Heart left ventricle (tissue), 16 donors: Measurements from ENCODE around the gene HIC1. TPM values are rescaled to one million over a fixed set of nuclear protein-coding genes. Genes with fewer than 3 reads are reported as not detected.
A peak's percentile ranks its signal among the peaks of the same experiment; 100 is the strongest.

ENCODE experiments used
- ATAC-seq, 4 donors: fragments of 200-7000 bp; cut with Tn5 transposase; one replicate each; pipeline ENCODE4 v1.9.1; 2020 to 2022; ENCODE audit warnings: moderate library complexity in 4 of 4, mild to moderate bottlenecking in 3 of 4, moderate number of reproducible peaks in 1 of 4
- DNase-seq, 5 donors: peaks; one replicate each; pipeline ENCODE4 v3.0.0-alpha.2; 2020
- H3K27ac ChIP-seq, 12 donors: fragments of 200-600 bp; sonication (generic) in 4 of 12; one replicate each; pipeline versions ENCODE4 v1.5.0 to v1.8.0; 2016 to 2022; ENCODE audit warnings: mild to moderate bottlenecking in 2 of 12
- H3K27me3 ChIP-seq, 9 donors: fragments of 200-600 bp; sonication (generic) in 2 of 9; one replicate each; pipeline versions ENCODE4 v1.5.1 to v1.8.0; 2016 to 2022; ENCODE audit warnings: mild to moderate bottlenecking in 3 of 9
- H3K36me3 ChIP-seq, 9 donors: fragments of 200-600 bp; sonication (generic) in 2 of 9; one replicate each; pipeline versions ENCODE4 v1.5.0 to v1.8.0; 2018 to 2022; ENCODE audit warnings: mild to moderate bottlenecking in 2 of 9
- H3K4me1 ChIP-seq, 12 donors: fragments of 200-600 bp; sonication (generic) in 4 of 12; one replicate each; pipeline versions ENCODE4 v1.5.0 to v1.8.0; 2016 to 2022; ENCODE audit warnings: mild to moderate bottlenecking in 3 of 12
- H3K4me3 ChIP-seq, 12 donors: fragments of 200-600 bp; sonication (generic) in 4 of 12; one replicate each; pipeline versions ENCODE4 v1.5.0 to v1.8.0; 2017 to 2022; ENCODE audit warnings: mild to moderate bottlenecking in 9 of 12, moderate library complexity in 4 of 12
- H3K9me3 ChIP-seq, 12 donors: fragments of 200-600 bp; sonication (generic) in 4 of 12; one replicate each; pipeline versions ENCODE4 v1.5.0 to v1.8.0; 2016 to 2022; ENCODE audit warnings: mild to moderate bottlenecking in 1 of 12
- POLR2A ChIP-seq, 2 donors: fragments of 450-650 bp; IDR thresholded peaks; one replicate each; pipeline ENCODE4 v1.6.1; 2017; ENCODE audit warnings: antibody characterized with exemption in 2 of 2, mild to moderate bottlenecking in 2 of 2, moderate library complexity in 2 of 2
- WGBS, 4 donors: extraction: QIAGEN DNeasy Blood & Tissue Kit in 2 of 4; methylation state at CpG; one replicate each; pipeline versions ENCODE4 v1.1.5 to v1.1.7; 2013 to 2018; 5-methylcytosine and 5-hydroxymethylcytosine counted together
- intact Hi-C, 10 donors: fragments of 100-400 bp; cut with DNase I; formaldehyde crosslinking; loops; one replicate each; pipeline versions ENCODE4 v1.11.1 to v1.14.2; 2022
- polyA plus RNA-seq, 2 donors: library from polyadenylated mRNA; stranded (reverse); fragments of 200-250 nt; gene quantifications; one replicate each; pipeline ENCODE4 v1.2.3, GENCODE V29; 2013
- total RNA-seq, 9 donors: library from RNA; depleted of rRNA in 2 of 9; stranded (reverse); fragments of >200 nt in 2 of 9; fragmentation: NEBNext Ultra II Directional in 3 of 9; extraction: Animal tissue kit (Norgen Biotek cat#: 25700) in 3 of 9; gene quantifications; one replicate each; pipeline versions ENCODE4 v1.1.0 to v1.2.4, GENCODE V29; 2016 to 2023
- TF ChIP-seq, protein P1 (sequence below), 12 donors: fragments of 200-600 bp; sonication (generic) in 4 of 12; IDR thresholded peaks; one replicate each; pipeline versions ENCODE4 v1.5.0 to v1.8.0; 2018 to 2022; ENCODE audit warnings: antibody characterized with exemption in 12 of 12, mild to moderate bottlenecking in 5 of 12
- donor health status: ischemic (EF 13 %, LVEDD 7.1; RV severe dilation, severe dysfunction).
- donor health status: healthy with polysubstance abuse.
- donor health status: DM: no; HTN: yes; CAD: no.
- donor health status: DM: no; HTN: no; CAD: no.
- donor health status: ischemic (EF 25% LVEDD 6.9; RV normal size, moderate dysfunction).
- donor health status: ischemic (EF 25% LVEDD 5.7; RV mildly dilated, moderate dysfunction).
- donor health status: healthy.
- donor health status: DM: yes; HTN: yes; CAD: no.
- donor health status: ischemic (EF 35%, LVEDD 5.7; RV mildly dilated, moderate dysfunction).
- donor health status: nonischemic (EF 11% LVEDD 7.7; RV severe dilation, severe dysfunction).
- donor health status: DM: yes; HTN: yes; CAD: no.
- donor health status: PGD.
- donor health status: ischemic (EF 29% LVEDD 5.4; RV normal size, mild dysfunction).
- donor health status: nonischemic (EF 23%, LVEDD 6.1; RV moderate dilation, normal function).

HIC1 gene
- total and polyA plus RNA-seq, 11 donors, result 8.3 to 29.6 (median 14.2) TPM

DNA sequence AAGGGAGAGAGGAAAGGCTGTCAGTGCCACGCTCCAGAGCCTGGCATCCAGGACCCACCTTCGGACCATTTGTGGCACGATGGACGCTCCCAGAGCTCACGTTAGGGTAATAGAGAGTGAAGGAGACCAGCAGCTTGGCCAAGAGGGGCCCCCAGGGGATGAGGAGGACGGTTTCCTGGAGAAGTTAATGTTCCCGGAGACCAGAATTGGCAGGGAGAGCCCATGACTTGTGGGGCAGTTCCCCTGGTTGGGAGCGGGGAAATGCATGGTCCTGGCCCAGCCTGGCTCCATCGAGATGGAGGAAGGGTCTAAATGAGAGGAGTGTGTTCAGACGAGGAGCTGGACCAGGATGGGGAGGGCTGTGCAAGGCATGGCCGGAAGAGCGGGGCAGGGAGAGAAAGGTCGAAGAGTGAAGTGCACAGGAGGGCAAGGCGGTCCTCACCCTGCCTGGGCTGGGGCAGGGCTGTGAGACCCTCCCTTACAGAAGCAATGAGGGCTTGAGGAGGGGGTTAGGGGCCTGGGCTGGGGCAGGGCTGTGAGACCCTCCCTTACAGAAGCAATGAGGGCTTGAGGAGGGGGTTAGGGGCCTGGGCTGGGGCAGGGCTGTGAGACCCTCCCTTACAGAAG is 2.9 kb upstream of the HIC1 start:
- peak overlapping the region in 1 of 12 donors; percentile 78 for H3K4me3 ChIP-seq
- no peaks in the 10 kb centered on the region for H3K9me3 ChIP-seq
- intact Hi-C loops, result loop anchor here in 8 of 10 donors (2.0 to 10.0 kb wide), 5 partner anchors 123 to 300 kb away; no protein-coding TSS in a partner anchor
- TF ChIP-seq POLR2A (IDR thresholded peaks at IDR 0.05), result no peak
- TF ChIP-seq, protein P1, sequence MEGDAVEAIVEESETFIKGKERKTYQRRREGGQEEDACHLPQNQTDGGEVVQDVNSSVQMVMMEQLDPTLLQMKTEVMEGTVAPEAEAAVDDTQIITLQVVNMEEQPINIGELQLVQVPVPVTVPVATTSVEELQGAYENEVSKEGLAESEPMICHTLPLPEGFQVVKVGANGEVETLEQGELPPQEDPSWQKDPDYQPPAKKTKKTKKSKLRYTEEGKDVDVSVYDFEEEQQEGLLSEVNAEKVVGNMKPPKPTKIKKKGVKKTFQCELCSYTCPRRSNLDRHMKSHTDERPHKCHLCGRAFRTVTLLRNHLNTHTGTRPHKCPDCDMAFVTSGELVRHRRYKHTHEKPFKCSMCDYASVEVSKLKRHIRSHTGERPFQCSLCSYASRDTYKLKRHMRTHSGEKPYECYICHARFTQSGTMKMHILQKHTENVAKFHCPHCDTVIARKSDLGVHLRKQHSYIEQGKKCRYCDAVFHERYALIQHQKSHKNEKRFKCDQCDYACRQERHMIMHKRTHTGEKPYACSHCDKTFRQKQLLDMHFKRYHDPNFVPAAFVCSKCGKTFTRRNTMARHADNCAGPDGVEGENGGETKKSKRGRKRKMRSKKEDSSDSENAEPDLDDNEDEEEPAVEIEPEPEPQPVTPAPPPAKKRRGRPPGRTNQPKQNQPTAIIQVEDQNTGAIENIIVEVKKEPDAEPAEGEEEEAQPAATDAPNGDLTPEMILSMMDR (IDR thresholded peaks at IDR 0.05), result no peak
- peaks cover 4 to 65% (median 44%) of the 10 kb centered on the region in 12 donors for H3K4me1 ChIP-seq
- peaks cover 0 to 5% (median 0%) of the 10 kb centered on the region in 9 donors for H3K36me3 ChIP-seq
- WGBS, 4 donors, result 51 to 60% (median 55%) methylated on average over 14 of the region's 14 CpGs
- H3K27me3 ChIP-seq, result peaks cover 0 to 54% (median 0%) of the 10 kb centered on the region in 9 donors
- peak overlapping the region in 3 of 12 donors; percentile 1 to 47 (median 46) for H3K27ac ChIP-seq
- no peak for ATAC-seq
- no peak for DNase-seq

- WGBS, 4 donors, result 5 to 11% (median 7%) methylated on average over 40 to 84 of the region's 84 CpGs
- Histone ChIP-seq H3K36me3 (peaks cover 0 to 20% (median 3%) of the 10 kb centered on the region in 9 donors), H3K27me3 (peaks cover 0 to 62% (median 7%) of the 10 kb centered on the region in 9 donors), H3K4me1 (peaks cover 4 to 79% (median 50%) of the 10 kb centered on the region in 12 donors), H3K4me3 (peak overlapping the region; percentile 16 to 87 (median 70)), H3K9me3 (no peaks in the 10 kb centered on the region), H3K27ac (peak overlapping the region in 11 of 12 donors; percentile 27 to 98 (median 91))
- ATAC-seq (peak in 2 of 4 donors; percentile 12 to 19), DNase-seq (peak in 4 of 5 donors; percentile 75 to 88 (median 85))
- intact Hi-C loops, result loop anchor here (1.0 to 10.0 kb wide), 8 partner anchors 121 to 299 kb away; no protein-coding TSS in a partner anchor
- TF ChIP-seq, protein P1 (IDR thresholded peaks at IDR 0.05), result peak; percentile 49 to 77 (median 64)
- TF ChIP-seq POLR2A (IDR thresholded peaks at IDR 0.05), result no peak
Observed at GRCh38 chr17:2053380-2054261, 1.3 kb upstream of the HIC1 start.

DNA sequence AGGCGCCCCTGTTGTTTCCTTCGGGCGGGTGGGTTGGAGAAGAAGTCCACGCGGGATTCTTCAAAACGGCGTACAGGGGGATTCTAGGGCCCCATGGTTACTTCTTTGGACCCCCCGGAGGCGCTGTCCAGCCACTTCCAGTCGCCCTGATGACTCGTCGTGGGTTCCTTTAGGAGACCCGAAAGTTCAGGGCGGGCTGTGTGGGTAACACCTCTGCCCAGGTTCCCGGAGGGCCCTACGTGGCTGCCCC is 716 bp upstream of the HIC1 start:
- DNase-seq (no peak), ATAC-seq (no peak)
- Histone ChIP-seq H3K36me3 (peaks cover 0 to 25% (median 7%) of the 10 kb centered on the region in 9 donors), H3K27me3 (peaks cover 0 to 64% (median 7%) of the 10 kb centered on the region in 9 donors), H3K4me3 (peak overlapping the region; percentile 16 to 87 (median 70)), H3K27ac (peak overlapping the region in 11 of 12 donors; percentile 27 to 98 (median 91)), H3K9me3 (no peaks in the 10 kb centered on the region), H3K4me1 (peaks cover 4 to 79% (median 50%) of the 10 kb centered on the region in 12 donors)
- TF ChIP-seq, protein P1 (IDR thresholded peaks at IDR 0.05), result no peak
- TF ChIP-seq POLR2A (IDR thresholded peaks at IDR 0.05), result no peak
- intact Hi-C loops, result loop anchor here in 9 of 10 donors (1.0 to 10.0 kb wide), 8 partner anchors 121 to 298 kb away; no protein-coding TSS in a partner anchor
- WGBS, 4 donors, result 4 to 11% (median 5%) methylated on average over 12 to 16 of the region's 16 CpGs
